WERI-Rb-1 (cell line): ENCODE measurements around the gene NPAS1.
A peak's percentile ranks its signal among the peaks of the same experiment; 100 is the strongest.

Source experiments
- DNase-seq: peaks from one replicate; pipeline ENCODE4 v3.0.0-alpha.2; 2020
- H3K27ac ChIP-seq: fragments of 250-450 bp; sonication (Bioruptor Pico); 2 replicates; pipeline ENCODE4 v1.5.1; 2020; ENCODE audit warnings: mild to moderate bottlenecking, moderate library complexity
- H3K27me3 ChIP-seq: fragments of 250-450 bp; sonication (Bioruptor Pico); 2 replicates; pipeline ENCODE4 v1.5.1; 2021; ENCODE audit warnings: mild to moderate bottlenecking, low read depth, moderate library complexity; ENCODE audit not compliant: insufficient read depth, severe bottlenecking
- H3K36me3 ChIP-seq: fragments of 250-450 bp; sonication (Bioruptor Pico); 2 replicates; pipeline ENCODE4 v1.5.1; 2020; ENCODE audit warnings: mild to moderate bottlenecking, moderate library complexity
- H3K4me3 ChIP-seq: 2 replicates; pipeline ENCODE4 v1.5.1; 2011; ENCODE audit warnings: low read depth, mild to moderate bottlenecking, control low read depth, low read length
- H3K9me3 ChIP-seq: fragments of 250-450 bp; sonication (Bioruptor Pico); 2 replicates; pipeline ENCODE4 v1.5.1; 2021; ENCODE audit warnings: mild to moderate bottlenecking, moderate library complexity; ENCODE audit not compliant: severe bottlenecking
- TF ChIP-seq, protein P1 (sequence below): IDR thresholded peaks from 2 replicates; pipeline ENCODE4 v1.5.1; 2011; ENCODE audit warnings: low read depth, mild to moderate bottlenecking, control low read depth, inconsistent platforms, low read length

NPAS1 gene

DNA sequence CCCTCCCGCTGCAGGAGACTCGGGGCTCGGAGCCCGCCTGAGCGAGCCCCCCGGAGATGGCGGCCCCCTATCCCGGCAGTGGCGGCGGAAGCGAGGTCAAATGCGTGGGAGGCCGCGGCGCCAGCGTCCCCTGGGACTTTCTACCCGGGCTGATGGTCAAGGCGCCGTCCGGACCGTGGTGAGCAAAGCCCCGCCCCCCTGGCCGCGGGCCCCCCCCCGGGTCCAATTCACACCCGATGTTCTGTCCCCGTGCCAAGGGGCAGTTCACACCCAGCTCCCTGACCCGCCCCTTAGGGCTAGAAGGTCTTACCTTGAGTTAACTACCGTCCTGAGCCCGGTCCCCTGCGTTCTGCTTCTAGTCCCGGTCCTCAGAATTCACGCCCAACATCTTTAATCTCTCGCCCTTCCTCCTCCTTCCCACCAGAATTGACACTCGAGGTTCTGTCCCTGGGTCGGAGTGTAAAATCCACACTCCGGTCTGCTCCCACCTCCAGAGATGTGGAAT, 1.4 kb downstream of the NPAS1 start:
- Histone ChIP-seq H3K9me3 (no peaks in the 10 kb centered on the region), H3K27me3 (peaks cover 16% of the 10 kb centered on the region), H3K36me3 (no peaks in the 10 kb centered on the region), H3K4me3 (no peak overlapping the region), H3K27ac (no peak overlapping the region)
- TF ChIP-seq, protein P1, sequence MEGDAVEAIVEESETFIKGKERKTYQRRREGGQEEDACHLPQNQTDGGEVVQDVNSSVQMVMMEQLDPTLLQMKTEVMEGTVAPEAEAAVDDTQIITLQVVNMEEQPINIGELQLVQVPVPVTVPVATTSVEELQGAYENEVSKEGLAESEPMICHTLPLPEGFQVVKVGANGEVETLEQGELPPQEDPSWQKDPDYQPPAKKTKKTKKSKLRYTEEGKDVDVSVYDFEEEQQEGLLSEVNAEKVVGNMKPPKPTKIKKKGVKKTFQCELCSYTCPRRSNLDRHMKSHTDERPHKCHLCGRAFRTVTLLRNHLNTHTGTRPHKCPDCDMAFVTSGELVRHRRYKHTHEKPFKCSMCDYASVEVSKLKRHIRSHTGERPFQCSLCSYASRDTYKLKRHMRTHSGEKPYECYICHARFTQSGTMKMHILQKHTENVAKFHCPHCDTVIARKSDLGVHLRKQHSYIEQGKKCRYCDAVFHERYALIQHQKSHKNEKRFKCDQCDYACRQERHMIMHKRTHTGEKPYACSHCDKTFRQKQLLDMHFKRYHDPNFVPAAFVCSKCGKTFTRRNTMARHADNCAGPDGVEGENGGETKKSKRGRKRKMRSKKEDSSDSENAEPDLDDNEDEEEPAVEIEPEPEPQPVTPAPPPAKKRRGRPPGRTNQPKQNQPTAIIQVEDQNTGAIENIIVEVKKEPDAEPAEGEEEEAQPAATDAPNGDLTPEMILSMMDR = no peak
- DNase-seq = no peak

DNA sequence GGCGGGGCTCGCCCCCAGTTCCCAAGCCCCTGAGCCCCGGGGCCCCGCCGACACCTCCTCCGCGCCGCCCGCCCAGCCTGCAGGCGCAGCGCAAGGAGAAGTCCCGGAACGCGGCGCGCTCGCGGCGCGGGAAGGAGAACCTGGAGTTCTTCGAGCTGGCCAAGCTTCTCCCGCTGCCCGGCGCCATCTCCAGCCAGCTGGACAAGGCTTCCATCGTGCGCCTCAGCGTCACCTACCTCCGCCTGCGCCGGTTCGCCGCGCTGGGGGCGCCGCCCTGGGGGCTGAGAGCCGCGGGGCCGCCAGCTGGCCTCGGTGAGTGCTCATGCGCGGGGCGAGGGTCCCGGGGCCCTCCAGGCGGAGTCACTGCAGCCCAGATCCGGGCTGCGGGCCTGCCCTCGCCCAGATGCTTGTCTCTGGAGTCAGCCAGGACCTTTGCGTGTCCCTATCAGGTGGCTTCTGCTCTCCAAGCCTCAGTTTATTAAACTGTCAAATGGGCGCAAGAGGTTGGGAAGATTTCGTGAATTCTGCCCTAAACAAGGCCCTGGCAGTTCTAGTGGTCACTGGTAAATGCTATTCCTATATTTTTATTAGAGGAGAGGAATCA, 2.0 kb downstream of the NPAS1 start:
- peaks cover 16% of the 10 kb centered on the region for H3K27me3 ChIP-seq
- TF ChIP-seq, protein P1 = no peak
- no peaks in the 10 kb centered on the region for H3K9me3 ChIP-seq
- no peaks in the 10 kb centered on the region for H3K36me3 ChIP-seq
- peak; percentile 26 for DNase-seq
- H3K4me3 ChIP-seq = no peak overlapping the region
- H3K27ac ChIP-seq = no peak overlapping the region

DNA sequence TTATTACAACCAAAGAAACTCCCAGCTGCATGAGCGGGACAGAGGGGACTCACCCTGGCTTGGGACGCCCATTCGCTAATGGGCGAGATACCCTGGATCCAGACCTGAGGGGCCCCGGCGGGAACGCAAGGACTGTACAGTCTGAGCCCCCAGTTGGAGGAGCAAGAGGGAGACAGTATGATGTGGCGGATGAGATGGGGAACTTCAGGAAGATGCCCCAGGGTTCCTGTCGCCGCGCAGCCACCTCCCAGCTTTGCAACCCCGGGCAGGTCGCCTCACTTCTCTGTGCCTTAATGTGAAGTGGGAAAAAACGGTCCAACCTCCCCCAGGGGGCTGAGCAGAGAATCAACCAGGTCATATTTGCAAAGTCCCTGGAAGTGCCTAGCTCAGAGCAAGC, 2.5 kb downstream of the NPAS1 start:
- Histone ChIP-seq H3K4me3 (no peak overlapping the region), H3K27me3 (peaks cover 16% of the 10 kb centered on the region), H3K36me3 (no peaks in the 10 kb centered on the region), H3K9me3 (no peaks in the 10 kb centered on the region), H3K27ac (no peak overlapping the region)
- TF ChIP-seq, protein P1 = no peak
- DNase-seq = no peak

DNA sequence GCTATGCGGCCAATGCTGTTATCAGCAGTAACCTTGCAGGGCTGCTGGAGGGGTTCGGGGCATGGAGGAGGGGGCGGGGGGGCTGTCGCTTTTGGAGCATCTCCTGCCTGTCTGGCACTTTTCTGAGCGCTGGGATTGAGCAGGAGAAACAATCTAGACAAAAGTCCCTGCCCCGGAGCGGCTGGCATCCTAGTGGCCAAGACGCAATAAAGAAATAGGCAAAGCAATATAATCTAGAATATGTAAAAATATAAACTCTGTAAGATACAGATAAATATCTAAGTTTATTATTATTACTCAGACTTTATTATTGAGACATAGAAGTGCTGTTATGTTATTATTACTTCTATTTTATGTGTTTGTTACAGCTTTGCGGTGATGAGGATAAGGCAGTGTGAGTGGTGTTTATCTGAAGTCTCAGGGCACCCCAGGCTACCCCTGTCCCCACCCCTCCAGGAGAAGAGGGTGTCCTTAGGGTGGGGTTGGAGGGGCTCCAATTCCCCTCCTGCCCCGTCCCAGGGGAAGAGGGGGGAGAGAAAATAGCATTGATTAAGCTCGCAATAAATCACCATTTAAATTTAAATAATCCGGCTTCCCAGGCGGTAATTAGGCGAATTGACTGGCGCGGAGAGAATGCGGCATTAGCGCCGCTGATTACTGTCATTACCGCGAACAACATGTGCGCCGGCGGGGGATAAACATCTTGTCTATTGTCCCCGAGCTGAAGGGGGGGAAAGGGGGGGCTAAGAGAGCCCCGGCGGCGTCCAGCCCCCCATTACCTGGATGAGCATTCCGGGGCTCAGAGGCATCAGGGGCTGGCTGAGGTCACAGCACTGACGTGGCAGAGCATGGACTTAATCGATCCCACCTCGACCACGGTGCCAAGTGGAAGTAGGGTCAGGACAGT, 3.2 kb downstream of the NPAS1 start:
- TF ChIP-seq, protein P1 = no peak
- Histone ChIP-seq H3K9me3 (no peaks in the 10 kb centered on the region), H3K4me3 (peak overlapping the region; percentile 43), H3K27ac (no peak overlapping the region; the same call in 1 of the 2 replicates), H3K36me3 (no peaks in the 10 kb centered on the region), H3K27me3 (peaks cover 16% of the 10 kb centered on the region)
- peak; percentile 56 for DNase-seq

DNA sequence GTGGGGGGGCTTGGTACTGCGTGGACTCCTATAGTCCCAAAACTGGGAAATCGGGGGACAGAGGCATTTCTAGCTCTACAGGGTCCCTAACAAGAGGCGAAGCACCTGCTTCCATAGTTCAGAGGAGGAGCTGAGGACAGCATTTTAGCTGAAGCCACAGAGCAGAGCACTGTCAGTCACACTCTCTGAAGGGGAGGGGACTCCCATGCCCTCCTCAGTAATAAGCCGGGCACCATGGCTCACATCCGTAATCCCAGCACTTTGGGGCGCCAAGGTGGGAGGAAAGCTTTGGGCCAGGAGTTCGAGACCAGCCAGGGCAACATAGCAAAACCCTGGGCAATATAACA, 3.8 kb downstream of the NPAS1 start:
- H3K9me3 ChIP-seq = no peaks in the 10 kb centered on the region
- peak overlapping the region; percentile 43 for H3K4me3 ChIP-seq
- TF ChIP-seq, protein P1 = no peak
- DNase-seq = peak; percentile 49
- H3K36me3 ChIP-seq = no peaks in the 10 kb centered on the region
- no peak overlapping the region; the same call in 1 of the 2 replicates for H3K27ac ChIP-seq
- H3K27me3 ChIP-seq = peaks cover 16% of the 10 kb centered on the region
